Endometrium (tissue), 2 donors: ENCODE results near the gene FAAP20.

ENCODE experiments used
- FAIRE-seq: peaks from 2 replicates; lab custom pipeline; 2012; peaks lifted over from hg19 to GRCh38; lab: Jason Lieb, UNC
- donor health status: control.
- donor health status: control.

Gene FAAP20, protein sequence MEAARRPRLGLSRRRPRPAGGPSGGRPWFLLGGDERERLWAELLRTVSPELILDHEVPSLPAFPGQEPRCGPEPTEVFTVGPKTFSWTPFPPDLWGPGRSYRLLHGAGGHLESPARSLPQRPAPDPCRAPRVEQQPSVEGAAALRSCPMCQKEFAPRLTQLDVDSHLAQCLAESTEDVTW

DNA sequence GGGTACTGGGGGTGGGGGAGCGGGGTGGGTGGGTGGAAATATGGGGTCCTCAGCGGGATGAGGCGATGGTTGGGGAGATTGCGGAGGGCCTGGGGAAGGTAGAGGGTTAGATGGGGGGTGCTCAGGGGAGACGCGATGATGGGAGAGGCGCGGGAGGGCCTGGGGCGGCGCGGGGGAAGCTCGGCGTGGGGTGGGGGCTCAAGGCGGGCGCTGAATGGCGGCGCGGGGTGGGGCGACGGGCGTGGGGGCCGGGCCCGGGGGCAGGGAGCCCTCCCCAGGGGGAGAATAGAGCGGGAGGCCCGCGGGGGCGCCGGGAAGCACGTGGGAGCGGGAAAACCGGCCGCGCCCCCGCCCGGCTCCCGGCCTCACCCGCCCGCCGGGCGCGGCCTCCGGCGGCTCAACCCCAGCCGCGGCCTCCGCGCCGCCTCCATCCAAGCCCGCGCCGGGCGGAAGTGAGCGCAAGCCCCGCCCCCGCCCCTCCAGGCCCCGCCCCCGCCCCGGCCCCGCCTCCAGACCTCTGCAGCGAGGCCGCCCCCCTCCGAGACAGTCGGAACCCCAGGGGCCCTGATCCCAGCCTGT is at the start of gene FAAP20:
Gene FAAP20, minus strand, starts transcription at position 454 of the 579 bp plus-strand sequence. Its CDS starts 23 bp downstream, at position 431.
- FAIRE-seq: no peak

DNA sequence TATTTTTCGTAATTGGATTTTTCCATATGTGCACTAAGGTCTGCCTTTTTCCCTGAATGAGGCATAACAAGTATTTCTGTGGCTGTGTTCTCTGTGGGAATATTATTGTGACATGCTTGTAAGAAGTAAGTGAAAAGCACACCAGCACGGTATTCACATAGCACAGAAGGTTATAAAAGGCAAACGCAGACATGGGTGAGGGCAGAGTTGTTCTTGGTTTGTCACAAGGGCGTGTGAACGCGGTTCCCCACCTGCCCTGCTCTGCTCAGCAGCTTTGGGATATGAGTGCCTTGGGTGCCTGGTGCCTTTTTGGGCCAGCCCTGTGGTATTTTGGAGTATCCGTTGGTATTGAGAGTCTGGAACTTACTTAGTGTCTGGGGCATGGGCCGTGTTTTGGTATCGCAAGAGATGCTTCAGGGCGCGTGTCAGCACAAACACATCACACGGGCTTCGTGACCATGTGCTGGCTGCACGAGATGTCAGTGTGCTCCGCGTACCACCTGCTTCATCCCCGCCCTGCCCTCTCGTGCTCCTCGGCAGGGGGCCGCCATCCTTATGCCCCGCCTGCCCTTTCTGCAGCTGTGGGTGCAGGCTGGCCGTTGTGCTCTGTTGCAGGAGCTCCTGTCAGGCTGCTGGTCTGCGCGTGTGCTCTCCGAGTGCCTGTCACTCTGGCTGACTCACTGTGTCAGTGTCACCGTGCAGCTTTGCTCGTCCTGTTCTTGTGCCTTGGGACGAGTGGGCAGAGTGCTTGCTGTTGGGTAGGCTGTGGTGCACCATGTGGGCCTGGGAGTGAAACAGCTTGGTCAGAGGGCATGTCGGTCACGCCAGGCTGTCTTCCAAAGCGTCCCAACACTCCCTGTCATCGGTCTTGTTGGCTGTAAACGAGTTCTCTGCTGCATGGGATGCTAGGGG is 48.5 kb upstream of the FAAP20 start:
- FAIRE-seq: no peak

DNA sequence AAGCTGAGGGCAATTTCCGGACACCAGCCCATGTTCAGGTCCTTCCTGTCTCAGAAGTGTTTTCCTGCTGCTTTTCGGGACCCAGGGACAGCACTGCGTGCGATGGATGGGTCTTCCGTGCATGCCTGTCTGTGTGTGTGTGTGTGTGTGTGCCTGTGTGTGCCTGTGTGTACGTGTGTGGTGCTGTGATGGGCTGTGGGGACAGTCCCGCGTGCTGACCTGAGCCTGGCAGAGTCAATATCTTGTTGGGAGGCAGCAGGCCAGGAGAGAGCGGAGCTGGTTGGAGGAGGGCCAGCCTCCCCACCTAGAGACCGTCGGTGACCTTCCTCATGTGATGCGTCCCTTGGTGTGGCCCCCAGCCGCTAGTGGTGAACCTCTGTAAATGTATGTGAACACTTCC is 47.2 kb upstream of the FAAP20 start:
- no peak for FAIRE-seq

DNA sequence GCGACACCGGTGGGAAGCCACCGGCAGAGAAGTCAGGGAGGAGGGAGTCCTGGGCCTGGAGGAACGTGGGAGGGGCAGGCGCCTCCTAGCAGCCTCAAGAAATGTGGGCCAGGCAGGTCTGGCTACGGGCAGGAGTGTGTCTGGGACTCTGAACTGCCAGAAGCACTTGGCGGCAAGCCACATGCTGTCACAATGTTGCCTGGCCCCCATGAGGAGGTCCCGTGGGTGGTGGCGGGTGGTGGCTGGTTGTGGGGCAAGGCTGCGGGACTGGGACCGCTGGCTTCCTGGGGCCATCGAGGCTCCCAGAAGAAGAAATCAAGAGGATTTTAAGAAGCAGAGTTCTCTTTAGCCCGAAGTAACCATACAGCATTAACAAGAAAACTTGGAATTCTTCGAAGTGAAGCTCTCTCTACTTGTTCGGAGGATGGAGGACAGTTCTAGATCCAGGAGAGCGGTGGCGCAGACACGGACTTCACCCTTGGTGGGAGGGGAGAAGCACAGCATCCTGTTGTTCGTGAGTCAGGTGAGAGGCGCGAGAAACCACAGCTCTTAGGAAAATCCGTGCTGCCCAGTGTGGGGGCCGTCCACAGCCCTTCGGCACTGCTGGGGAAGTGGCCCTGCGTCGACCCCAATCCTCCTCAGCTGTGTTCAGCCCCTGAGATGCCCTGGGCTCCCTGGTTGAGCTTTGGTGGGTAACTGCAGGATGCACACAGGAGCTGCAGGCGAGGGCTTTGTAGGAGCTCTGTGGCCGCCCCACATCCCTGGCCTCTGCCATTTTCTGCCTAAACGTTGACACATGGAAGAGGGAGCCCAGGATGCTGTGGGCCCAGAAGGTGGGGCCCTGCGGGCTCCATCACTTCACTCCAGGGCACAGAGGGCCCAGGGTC is 45.9 kb upstream of the FAAP20 start:
- FAIRE-seq: no peak

DNA sequence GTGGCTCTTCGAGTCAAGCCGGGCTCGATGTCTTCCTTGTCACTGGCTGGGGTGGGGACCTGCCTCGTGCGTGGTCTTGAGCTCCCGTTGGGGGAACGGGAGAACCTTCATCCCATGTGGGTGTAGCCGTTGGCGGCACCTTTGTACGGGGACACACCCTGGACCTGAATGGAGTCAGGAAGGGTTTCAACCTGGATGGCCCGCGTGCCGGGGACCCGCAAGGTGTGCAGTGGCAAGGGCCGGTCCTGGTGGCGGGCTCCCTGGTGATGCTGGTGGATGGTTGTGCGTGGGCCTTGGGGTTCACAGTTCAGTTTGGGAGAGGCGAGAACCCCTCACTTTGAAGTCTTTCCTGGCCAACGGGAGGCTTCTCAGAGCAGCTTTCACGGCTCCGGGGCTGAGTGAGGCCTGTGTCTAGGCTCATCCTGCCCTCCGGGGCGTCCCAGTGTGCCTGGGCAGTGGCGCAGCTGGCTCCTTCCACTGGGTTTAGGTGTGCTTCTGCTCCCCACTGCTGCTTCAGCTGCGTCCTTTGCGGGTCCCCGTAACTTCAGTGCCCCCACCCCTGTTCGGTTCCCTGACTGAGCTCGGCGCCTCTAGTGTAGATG is 44.9 kb upstream of the FAAP20 start:
- no peak for FAIRE-seq

DNA sequence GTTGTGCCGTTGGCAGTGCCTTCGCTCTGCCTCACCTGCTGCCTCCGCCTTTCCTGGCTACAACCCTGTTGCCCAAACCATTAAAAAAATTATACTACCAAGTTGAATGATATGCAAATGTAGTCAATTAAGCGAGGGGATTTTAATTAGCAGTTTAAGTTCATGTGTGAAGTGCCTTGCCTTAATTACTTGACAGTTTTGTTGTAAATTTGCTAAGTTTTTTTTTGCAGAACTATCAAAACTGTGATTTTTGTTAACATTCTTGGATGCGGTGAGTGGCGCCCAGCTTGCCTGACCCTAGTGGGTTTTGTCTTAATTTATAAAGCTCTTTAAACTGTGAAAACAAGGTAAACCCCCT is 44.4 kb upstream of the FAAP20 start:
- no peak for FAIRE-seq

DNA sequence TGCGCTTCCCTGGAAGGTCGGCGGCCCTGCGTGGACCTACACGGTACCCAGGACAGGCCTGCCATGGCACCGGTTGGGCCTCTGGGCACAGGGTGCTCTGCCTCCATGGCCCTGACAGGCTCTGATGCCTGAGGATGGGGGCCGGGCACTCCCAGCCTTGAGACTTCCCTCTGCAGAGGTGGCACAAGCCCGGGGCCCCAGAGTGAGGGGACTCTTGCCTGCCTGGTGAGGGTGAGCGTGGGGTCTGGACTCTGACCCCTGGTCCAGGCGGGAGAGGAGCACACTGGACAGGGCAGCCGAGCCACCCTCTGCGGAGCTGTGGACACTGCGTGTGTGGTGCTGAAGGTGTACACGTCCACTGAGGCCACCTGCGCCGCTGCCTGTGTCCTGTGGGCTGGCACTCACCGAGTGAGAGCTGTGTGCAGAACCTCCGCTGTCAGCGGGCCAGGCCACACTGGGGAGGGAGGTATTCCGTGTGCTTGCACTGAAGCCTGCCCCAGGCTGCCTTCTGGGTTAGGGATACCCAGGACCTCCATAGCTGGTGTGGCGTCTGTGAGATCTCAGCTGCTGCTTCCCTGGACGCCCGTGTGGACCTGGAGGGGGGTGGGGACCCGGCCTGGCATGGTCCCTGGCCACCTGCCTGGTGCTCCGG is 43.9 kb upstream of the FAAP20 start:
- no peak for FAIRE-seq

DNA sequence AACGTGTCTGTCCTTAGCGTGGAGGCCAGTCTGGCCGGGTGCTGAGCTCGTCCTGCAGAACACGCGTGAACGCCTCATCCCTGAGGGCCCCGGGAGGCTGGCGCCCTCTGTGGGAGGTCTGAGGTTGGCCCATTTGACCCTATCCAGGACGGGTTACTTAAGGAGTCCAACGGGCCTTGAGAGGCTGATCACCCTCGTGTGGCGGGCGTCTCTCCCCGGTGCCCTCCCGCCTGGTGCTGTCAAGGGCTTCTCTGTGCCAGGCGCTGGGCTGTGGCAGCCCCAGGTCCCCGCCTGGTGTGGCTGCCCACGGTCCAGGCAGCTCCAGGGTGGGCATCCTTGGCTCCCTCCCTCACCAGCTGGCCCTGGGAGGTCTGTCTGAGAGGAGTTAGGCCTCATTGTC is 43.2 kb upstream of the FAAP20 start:
- no peak for FAIRE-seq

DNA sequence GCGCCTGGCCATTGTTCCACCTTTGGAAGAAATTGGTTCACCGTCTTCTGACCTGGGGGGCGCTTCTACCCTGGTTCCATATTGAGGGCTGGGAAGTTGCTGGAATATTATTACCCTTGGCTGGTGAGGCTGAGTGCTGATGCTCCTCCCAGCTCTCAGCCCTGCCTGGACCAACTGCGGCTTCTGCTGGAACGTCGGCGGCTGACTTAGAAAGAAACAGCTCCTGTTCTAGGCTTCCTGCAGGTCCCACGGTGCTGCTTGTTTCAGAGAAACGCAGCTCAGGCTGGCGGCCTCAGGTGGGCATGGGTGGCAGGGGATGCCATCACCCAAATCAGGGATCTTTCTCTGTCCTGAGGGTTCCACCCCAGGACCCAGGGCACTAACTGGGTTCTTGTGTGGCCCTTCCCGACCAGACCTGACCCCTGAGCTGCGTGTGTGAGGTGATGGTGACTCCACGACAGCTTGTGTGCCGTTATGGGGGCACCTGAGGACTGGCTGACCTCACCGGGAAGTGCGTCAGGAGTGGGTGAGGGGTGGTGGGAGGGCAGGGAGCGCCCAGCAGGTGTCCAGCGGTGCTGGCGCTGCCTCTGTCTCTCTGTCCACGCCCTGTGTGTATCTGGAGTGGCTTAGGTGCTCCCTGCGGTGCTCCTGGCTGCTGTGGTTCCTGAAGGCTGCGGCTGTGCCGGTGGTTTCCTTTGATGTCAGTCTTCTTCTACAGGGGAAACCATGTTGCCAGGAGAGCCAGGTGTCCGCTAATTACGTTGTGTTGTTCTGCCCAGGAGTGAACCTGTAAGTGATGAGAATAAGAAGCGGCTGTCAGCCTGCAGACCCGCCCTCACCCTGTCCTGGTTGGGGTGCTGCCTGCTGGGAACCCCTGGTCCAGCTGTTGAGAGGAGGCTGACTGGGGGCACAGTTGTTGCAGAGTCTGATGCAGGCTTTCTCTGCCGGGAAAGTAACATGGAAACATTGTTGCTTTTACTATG is 42.4 kb upstream of the FAAP20 start:
- FAIRE-seq: no peak

DNA sequence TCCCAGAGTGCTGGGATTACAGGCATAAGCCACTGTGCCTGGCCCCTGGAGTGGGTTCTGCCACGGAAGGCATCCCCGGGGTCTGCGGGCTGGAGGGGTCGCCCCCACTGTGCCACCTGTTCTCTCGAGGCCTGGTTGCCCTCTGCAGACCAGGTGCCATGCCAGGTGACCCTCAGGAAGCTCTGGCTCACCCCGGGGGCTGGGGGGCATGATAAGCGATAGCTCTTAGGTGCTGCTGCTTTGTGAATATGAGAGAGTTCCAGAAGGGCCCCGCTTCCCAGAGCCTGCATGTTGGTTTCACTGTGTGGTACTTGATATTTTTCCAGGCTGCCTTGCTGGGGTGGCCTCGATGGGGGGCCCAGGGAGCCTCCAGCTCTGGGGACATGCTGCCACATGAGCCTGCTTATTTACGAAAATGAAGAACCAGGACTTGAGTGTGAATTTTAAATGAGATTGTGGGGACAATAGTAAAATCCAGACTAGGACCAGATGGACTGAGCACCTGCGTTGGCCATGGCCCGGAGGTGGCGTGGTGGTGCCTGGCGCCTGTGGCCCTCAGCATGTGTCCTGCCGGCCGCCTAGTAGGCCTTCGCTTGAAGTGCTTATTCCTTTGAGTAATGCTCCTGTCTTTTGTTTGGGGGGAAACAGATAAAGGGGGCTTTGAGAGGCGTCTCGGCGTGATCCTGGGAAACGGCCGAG is 40.9 kb upstream of the FAAP20 start:
- FAIRE-seq: no peak

DNA sequence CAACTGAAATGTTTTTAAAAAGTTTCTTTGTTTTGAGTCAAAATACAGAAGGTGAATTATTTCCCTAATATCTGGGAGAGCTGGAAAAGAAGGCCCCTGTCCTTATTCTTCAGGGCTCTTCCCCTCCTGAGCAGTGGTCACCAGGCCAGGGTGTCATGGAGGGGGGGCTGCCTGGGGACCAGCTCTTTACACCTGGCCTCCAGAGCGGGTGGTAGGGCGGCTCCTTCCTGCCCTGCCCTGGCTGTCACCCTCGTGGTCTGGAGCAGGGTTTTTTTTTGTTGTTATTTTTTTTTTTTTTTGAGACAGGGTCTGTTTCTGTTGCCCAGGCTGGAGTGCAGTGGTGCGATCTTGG is 40.2 kb upstream of the FAAP20 start:
- peak; percentile 4 for FAIRE-seq

DNA sequence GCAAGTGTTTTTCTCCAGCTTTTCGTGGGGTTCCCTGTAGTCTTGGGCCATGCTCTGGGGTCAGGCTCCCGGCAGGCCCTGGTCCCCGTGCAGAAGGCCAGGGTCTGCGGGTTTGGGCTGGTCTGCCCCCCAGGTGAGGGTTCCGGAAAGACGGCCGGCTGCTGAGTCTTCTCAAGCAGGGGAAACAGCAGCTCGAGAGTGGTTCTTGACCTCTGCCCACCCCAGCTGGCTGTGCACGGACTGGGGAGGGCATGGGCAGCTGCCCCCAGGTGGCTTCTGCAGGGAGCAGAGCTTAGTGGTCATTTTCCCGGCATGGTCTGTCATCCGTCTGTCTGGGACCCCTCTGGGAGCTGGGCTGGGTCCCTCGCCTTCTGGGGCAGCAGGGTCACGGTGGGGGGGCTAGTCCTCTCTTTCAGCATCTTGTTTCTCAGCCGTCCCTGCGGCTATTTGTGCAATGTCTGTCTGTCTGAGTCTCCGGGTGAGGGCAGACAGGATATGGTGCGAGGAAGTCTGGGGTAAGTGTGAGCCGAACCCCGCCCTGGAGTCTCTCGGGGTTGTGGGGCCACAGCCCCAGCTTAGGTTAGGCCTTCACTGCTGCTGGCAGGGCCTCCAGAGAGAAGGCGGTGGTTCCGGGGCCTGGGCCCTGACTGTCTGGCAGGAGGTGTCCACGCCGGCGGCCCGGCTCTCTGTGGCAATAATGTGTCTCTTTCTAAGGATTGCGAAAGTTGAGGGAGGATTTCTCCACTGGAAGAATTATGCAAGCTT is 39.6 kb upstream of the FAAP20 start:
- FAIRE-seq: no peak

DNA sequence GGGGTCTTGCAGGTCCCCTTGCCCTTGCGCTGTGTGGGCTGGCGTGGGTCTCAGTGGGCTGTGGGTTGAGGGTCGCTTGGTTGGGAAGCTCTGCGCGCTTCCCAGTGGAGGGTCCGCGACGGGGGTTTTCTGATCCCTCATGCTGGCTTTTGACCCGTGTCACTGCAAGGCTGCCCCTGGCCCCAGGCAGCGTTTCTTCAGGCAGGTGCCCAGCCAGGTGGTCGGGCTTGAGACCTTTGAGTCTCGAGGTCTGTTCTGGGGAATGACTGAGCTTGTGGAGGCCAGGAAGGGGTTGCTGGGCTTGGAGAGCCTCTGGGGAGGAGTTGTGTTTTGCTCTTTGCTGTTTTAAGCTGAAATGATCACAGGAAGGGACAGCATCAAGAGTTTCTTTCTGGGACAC is 38.9 kb upstream of the FAAP20 start:
- no peak for FAIRE-seq

DNA sequence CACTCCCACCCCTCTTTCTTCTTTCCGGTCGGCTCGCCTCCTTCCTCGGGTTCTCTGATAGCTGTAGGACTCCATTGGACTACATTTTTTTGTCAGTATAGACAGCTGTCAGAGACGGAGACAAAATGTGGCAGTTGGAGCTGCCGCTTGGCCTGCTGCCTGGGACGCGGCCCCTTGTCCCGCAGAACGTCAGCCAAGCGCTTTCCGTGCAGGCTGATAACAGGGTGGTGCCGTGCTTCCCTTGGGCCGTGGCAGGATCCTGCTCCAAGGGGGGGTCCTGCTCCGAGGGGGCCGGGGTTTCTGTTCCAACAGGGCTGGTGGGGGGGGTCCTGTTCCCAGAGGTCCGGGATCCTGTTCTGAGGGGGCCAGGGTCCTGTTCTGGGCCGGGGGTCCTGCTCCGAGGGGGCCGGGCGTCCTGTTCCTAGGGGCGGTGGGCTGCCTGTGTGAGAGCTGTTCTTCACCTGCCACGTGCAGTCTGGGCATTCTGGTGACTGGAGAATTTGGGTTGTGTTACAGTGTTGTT is 38.4 kb upstream of the FAAP20 start:
- FAIRE-seq: no peak

DNA sequence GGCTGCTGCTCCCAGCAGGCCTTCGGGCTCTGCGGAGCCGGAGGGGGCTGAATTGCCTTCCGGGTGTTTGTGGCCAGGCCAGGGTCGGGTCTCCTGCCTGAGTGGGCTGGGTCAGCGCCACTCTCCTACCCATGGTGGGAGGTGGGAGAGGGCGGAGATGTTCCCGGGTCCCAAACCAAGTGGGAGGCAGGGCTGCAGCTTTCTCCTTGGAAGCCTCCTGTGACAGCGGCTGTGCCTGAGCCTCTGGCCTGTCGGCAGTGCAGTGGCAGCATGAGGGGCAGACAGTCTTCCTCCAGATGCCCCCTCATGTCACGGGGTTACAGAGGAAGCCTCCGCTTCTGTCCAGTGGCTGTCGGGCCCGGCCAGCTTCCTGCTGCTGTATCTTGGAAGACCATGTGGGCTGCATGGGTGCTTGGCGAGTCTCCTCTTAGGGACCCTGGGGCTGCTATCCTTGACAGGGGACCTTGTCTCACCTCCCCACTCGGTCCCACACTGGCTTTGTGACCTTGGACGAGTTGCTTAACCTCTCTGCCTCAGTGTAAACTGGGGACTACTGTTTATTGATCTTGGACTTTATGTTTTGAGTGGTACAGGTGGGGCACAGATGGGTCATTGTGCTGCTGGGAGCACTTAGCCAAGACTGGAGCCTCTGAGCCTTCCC is 37.8 kb upstream of the FAAP20 start:
- no peak for FAIRE-seq

DNA sequence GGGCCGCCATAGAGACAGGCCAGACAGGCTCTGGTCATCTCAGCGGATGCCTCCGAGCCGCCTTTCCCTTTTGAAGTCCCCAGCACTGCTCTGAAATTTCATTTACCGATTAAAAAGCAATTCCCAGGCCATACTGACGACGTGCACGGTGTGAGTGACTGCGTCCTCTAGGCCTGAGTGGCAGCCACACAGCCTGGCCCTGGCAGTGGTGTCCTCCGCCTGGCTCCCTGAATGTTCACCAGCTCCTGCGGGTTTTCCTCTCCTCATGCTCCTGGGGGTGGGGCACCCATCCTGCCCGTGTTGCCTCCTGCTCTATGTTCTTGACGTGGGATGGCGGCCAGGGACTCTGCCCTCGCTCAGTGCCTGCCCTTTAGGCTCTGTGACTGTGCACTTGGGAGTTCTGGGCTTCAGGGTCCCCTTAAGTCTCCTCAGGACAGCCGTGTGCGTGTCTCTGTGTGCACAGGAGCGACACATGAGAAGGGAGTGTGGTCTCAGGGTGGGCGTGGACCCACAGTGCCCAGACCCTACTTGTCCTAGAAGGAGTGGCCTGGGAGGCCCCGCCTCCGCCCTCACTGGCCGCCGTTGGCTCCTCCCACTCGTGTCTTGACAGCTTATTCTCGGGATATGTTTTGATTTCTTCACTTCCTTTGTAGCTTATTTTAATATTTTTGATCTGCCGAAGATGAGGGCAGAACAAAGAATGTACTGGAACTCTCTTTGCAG is 37.1 kb upstream of the FAAP20 start:
- FAIRE-seq: peak; percentile 96

DNA sequence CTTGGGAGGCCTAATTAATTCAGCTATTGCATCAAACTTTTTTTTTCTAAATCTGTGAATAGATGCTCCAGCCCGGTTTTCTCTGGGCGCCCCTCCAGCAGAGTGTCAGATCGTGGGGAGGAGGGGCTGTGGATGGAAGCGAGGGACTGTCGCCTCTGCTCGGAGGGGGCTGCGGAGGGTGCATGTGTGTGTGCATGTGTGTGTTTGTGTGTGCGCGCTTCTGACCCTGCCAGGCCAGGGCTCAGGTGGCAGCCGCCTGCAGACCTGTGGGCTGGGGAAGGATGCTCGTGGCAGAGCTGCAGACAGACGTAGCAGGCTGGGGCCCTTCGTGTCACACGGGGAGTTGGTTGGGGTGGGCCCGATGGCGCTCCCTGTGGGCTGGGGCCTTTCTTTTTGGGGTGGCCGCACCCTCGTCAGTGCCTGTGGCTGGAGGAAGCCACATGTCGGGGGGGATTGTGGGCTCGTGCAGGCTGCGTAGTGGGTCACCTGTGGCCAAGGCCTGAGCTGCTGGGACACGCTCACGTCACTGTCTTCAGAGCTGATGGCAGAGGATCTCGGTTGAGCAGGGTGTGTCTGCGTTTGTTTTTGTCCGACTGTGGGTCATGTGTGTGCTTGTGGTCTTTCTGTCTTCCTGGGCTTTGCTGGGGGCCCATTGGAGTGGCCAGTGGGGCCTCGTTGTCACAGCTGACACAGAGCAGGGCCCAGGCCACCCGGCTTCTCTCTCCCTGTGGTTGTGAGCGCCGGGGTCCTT is 36.4 kb upstream of the FAAP20 start:
- FAIRE-seq: no peak
